A549 (cell line): ENCODE data around the gene FAM131C. TPM values are rescaled to one million over a fixed set of nuclear protein-coding genes. Genes with fewer than 3 reads are reported as not detected.
"Not testable (repeated sequence)": the region's sequence is repeated elsewhere in the genome, so short reads cannot be mapped to it uniquely, and the experiment has no call there.

Experiments used
- ATAC-seq, 2 experiments: fragments of 200-7000 bp in 1 of 2; fragments of >200 bp in 1 of 2; cut with Nextera tagmentation in 1 of 2; cut with Tn5 transposase in 1 of 2; 3 replicates each; pipeline versions ENCODE4 v1.8.0 to v1.9.1; 2018 to 2020; ENCODE audit warnings: mild to moderate bottlenecking in 1 of 2, moderate library complexity in 1 of 2
- CTCF ChIA-PET: fragments of 300-600 bp; sonication (Branson Sonifier 250); formaldehyde crosslinking; extraction: SDS; loops from one replicate; lab custom pipeline; 2021; ENCODE audit warnings: antibody characterized with exemption, inconsistent platforms; lab: Yijun Ruan, JAX
- POLR2A ChIA-PET: fragments of 350-600 bp; formaldehyde crosslinking; extraction: SDS; loops from one replicate; lab custom pipeline; 2021; ENCODE audit warnings: antibody characterized with exemption, inconsistent platforms; lab: Yijun Ruan, JAX
- DNase-seq, 2 experiments: peaks; one replicate each; pipeline versions ENCODE4 v3.0.0 to v3.0.0-alpha.2; 2011 to 2016; ENCODE audit warnings: low read depth in 1 of 2, low spot score in 1 of 2
- FAIRE-seq: peaks from 2 replicates; lab custom pipeline; 2011; peaks lifted over from hg19 to GRCh38; lab: Jason Lieb, UNC
- H3K27ac ChIP-seq, 2 experiments: fragments of >200 bp; sonication (Bioruptor Twin); formaldehyde crosslinking; 3 replicates each; pipeline ENCODE4 v1.5.1; 2016 to 2017
- H3K4me1 ChIP-seq: fragments of >200 bp; sonication (Bioruptor Twin); formaldehyde crosslinking; 3 replicates; pipeline ENCODE4 v1.6.1; 2016
- H3K4me2 ChIP-seq: fragments of >200 bp; sonication (Bioruptor Twin); formaldehyde crosslinking; 3 replicates; pipeline ENCODE4 v1.6.1; 2016
- H3K4me3 ChIP-seq: fragments of >200 bp; sonication (Bioruptor Twin); formaldehyde crosslinking; 3 replicates; pipeline ENCODE4 v1.5.1; 2016
- H3K9me3 ChIP-seq: fragments of >200 bp; sonication (Bioruptor Twin); formaldehyde crosslinking; 3 replicates; pipeline ENCODE4 v1.6.1; 2016
- BHLHE40 ChIP-seq: IDR thresholded peaks from 2 replicates; pipeline ENCODE4 v1.6.1; 2012; ENCODE audit warnings: low read depth, low read length, inconsistent platforms
- CBX8 ChIP-seq: fragments of 200-600 bp; sonication (generic); IDR thresholded peaks from 2 replicates; pipeline ENCODE4 v1.6.1; 2016
- CHD2 ChIP-seq: fragments of 150-350 bp; IDR thresholded peaks from 2 replicates; pipeline ENCODE4 v1.6.1; 2014; ENCODE audit warnings: low read length; ENCODE audit not compliant: partially characterized antibody
- ELK1 ChIP-seq: fragments of 150-350 bp; IDR thresholded peaks from 2 replicates; pipeline ENCODE4 v1.6.1; 2014; ENCODE audit warnings: low read depth, mild to moderate bottlenecking, low read length
- EP300 ChIP-seq, 2 experiments: fragments of >200 bp; sonication (Bioruptor Twin); formaldehyde crosslinking; IDR thresholded peaks; 2 replicates in 1 of 2; 3 replicates in 1 of 2; pipeline ENCODE4 v1.6.1; 2016 to 2017
- ESRRA ChIP-seq: fragments of 150-350 bp; IDR thresholded peaks from 2 replicates; pipeline ENCODE4 v1.6.1; 2014; ENCODE audit warnings: mild to moderate bottlenecking, low read length, borderline replicate concordance
- FOSB ChIP-seq: fragments of 250-450 bp; sonication (Bioruptor Pico); IDR thresholded peaks from 2 replicates; pipeline ENCODE4 v1.5.0; 2020; ENCODE audit warnings: mild to moderate bottlenecking, moderate library complexity
- FOXS1 ChIP-seq: fragments of 250-450 bp; sonication (Bioruptor Pico); IDR thresholded peaks from 2 replicates; pipeline ENCODE4 v1.5.0; 2020; ENCODE audit warnings: mild to moderate bottlenecking, moderate library complexity
- GATA3 ChIP-seq: IDR thresholded peaks from 2 replicates; pipeline ENCODE4 v1.6.1; 2012; ENCODE audit warnings: borderline replicate concordance
- HDAC2 ChIP-seq: fragments of 200-600 bp; sonication (generic); IDR thresholded peaks from 2 replicates; pipeline ENCODE4 v1.6.1; 2016
- HOXA7 ChIP-seq: fragments of 250-450 bp; sonication (Bioruptor Pico); IDR thresholded peaks from 2 replicates; pipeline ENCODE4 v1.5.0; 2020; ENCODE audit warnings: mild to moderate bottlenecking, moderate library complexity
- HOXB13 ChIP-seq: fragments of 250-450 bp; sonication (Bioruptor Pico); IDR thresholded peaks from 2 replicates; pipeline ENCODE4 v1.5.0; 2020; ENCODE audit warnings: low read depth, mild to moderate bottlenecking, moderate library complexity
- HOXB5 ChIP-seq: fragments of 250-450 bp; sonication (Bioruptor Pico); IDR thresholded peaks from 2 replicates; pipeline ENCODE4 v1.5.0; 2020; ENCODE audit warnings: mild to moderate bottlenecking, moderate library complexity
- KDM1A ChIP-seq: fragments of 200-600 bp; sonication (generic); IDR thresholded peaks from 2 replicates; pipeline ENCODE4 v1.6.1; 2016; ENCODE audit warnings: low read depth, mild to moderate bottlenecking
- KDM5A ChIP-seq: fragments of 200-600 bp; sonication (generic); IDR thresholded peaks from 2 replicates; pipeline ENCODE4 v1.6.1; 2016; ENCODE audit warnings: antibody characterized with exemption, mild to moderate bottlenecking
- MAFK ChIP-seq: fragments of 450-650 bp; IDR thresholded peaks from 2 replicates; pipeline ENCODE4 v1.6.1; 2014; ENCODE audit not compliant: partially characterized antibody
- MAZ ChIP-seq: fragments of 150-350 bp; IDR thresholded peaks from 2 replicates; pipeline ENCODE4 v1.6.1; 2014; ENCODE audit warnings: antibody characterized with exemption, low read depth, low read length, borderline replicate concordance
- MYC ChIP-seq: IDR thresholded peaks from 2 replicates; pipeline ENCODE4 v1.6.1; 2012; ENCODE audit warnings: mild to moderate bottlenecking, inconsistent platforms, low read length, improper control_type of control experiment, borderline replicate concordance
- NFE2L2 ChIP-seq: fragments of 150-350 bp; conservative IDR thresholded peaks from 2 replicates; pipeline ENCODE4 v1.6.1; 2014; ENCODE audit warnings: low read length
- NPAS2 ChIP-seq: fragments of 250-450 bp; sonication (Bioruptor Pico); IDR thresholded peaks from 2 replicates; pipeline ENCODE4 v1.8.0; 2022; ENCODE audit warnings: mild to moderate bottlenecking, moderate library complexity, borderline replicate concordance
- POLR2A ChIP-seq: IDR thresholded peaks from 2 replicates; pipeline ENCODE4 v1.6.1; 2012; ENCODE audit warnings: mild to moderate bottlenecking, low read length
- RAD21 ChIP-seq, 2 experiments: fragments of >200 bp in 1 of 2; sonication (Bioruptor Twin) in 1 of 2; formaldehyde crosslinking in 1 of 2; IDR thresholded peaks in 1 of 2; conservative IDR thresholded peaks in 1 of 2; 2 replicates in 1 of 2; 3 replicates in 1 of 2; pipeline ENCODE4 v1.6.1; 2012 to 2018; ENCODE audit warnings: inconsistent platforms in 1 of 2
- RARB ChIP-seq: fragments of 250-450 bp; sonication (Bioruptor Pico); IDR thresholded peaks from 2 replicates; pipeline ENCODE4 v1.8.0; 2021; ENCODE audit warnings: mild to moderate bottlenecking, moderate library complexity
- RCOR1 ChIP-seq: fragments of 150-350 bp; IDR thresholded peaks from 2 replicates; pipeline ENCODE4 v1.6.1; 2014; ENCODE audit warnings: antibody characterized with exemption, low read length, low read depth
- RFX5 ChIP-seq: fragments of 450-650 bp; IDR thresholded peaks from 2 replicates; pipeline ENCODE4 v1.7.1; 2014; ENCODE audit warnings: antibody characterized with exemption, mild to moderate bottlenecking, moderate library complexity
- SREBF2 ChIP-seq: fragments of 450-650 bp; IDR thresholded peaks from 2 replicates; pipeline ENCODE4 v1.6.1; 2014; ENCODE audit warnings: mild to moderate bottlenecking, moderate library complexity
- TFCP2L1 ChIP-seq: fragments of 250-450 bp; sonication (Bioruptor Pico); IDR thresholded peaks from 2 replicates; pipeline ENCODE4 v1.5.0; 2021; ENCODE audit warnings: mild to moderate bottlenecking
- TP53 ChIP-seq: fragments of 250-450 bp; sonication (Bioruptor Pico); IDR thresholded peaks from 2 replicates; pipeline ENCODE4 v1.5.0; 2021; ENCODE audit warnings: mild to moderate bottlenecking, moderate library complexity
- USF2 ChIP-seq: fragments of 450-650 bp; IDR thresholded peaks from 2 replicates; pipeline ENCODE4 v1.6.1; 2014; ENCODE audit warnings: antibody characterized with exemption
- ZC3H11A ChIP-seq: fragments of 450-650 bp; IDR thresholded peaks from 2 replicates; pipeline ENCODE4 v1.6.1; 2014; ENCODE audit warnings: antibody characterized with exemption, mild to moderate bottlenecking
- ZFP36 ChIP-seq: fragments of 450-650 bp; IDR thresholded peaks from 2 replicates; pipeline ENCODE4 v1.6.1; 2014; ENCODE audit warnings: borderline replicate concordance; ENCODE audit not compliant: partially characterized antibody
- ZNF302 ChIP-seq: fragments of 250-450 bp; sonication (Bioruptor Pico); IDR thresholded peaks from 2 replicates; pipeline ENCODE4 v1.9.0; 2021; ENCODE audit warnings: inconsistent platforms, mild to moderate bottlenecking, moderate library complexity
- WGBS: methylation state at CpG from one replicate; pipeline ENCODE4 v1.1.6; 2017; ENCODE audit errors: missing lambda C conversion rate; 5-methylcytosine and 5-hydroxymethylcytosine counted together
- polyA plus RNA-seq, 4 experiments: library from polyadenylated mRNA; depleted of rRNA in 3 of 4; stranded (reverse); fragments of >200 nt; fragmentation: RNase III in 1 of 4; extraction: RNeasy Plus Mini Kit Qiagen cat#74134 plus additional on column Dnase treatment in 1 of 4; gene quantifications; 2 replicates in 3 of 4; 3 replicates in 1 of 4; pipeline ENCODE4 v1.2.3, GENCODE V29; 2011 to 2017
- TF ChIP-seq, protein P1 (sequence below): fragments of 250-450 bp; sonication (Bioruptor Pico); IDR thresholded peaks from 2 replicates; pipeline ENCODE4 v1.5.0; 2021; ENCODE audit warnings: mild to moderate bottlenecking, moderate library complexity, borderline replicate concordance

FAM131C gene
- polyA plus RNA-seq, 2 of the 4 experiments (the other 2 are of a cell fraction), result 2.3 to 6.7 TPM

DNA sequence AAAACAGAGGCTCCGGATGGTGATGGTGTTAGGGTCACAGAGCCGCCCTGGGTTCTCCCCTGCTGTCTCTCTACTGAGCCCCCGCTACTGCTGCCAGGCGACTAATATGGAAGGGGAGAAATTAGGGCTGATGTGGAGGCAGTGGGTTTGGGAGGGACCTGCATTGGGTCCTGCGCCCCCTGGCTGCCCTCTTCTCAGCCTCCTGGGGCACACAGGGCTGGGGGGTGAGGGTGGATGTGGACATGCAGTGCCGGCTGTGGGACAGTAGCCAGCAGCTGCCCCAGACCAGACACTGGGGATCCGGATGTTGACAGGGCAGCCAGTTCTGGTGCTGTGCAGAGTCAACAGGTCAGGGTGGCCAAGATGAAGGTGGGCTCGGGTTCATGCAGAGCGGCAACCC, 31.4 kb downstream of the FAM131C start:
- Histone ChIP-seq H3K4me2 (no peak overlapping the region), H3K9me3 (no peaks in the 10 kb centered on the region), H3K4me3 (no peak overlapping the region), H3K4me1 (no peaks in the 10 kb centered on the region), H3K27ac (no peak overlapping the region)
- ChIA-PET CTCF (interaction anchor here (1.0 to 1.4 kb wide), 3 partner anchors 10 to 32 kb away, joined by 3 to 5 read pairs (median 4); no protein-coding TSS in a partner anchor), POLR2A (no interaction called here)
- FAIRE-seq (no peak), ATAC-seq (peak in 1 of 2 experiments; percentile 45; a peak in 2 of 6 replicates), DNase-seq (no peak)
- TF ChIP-seq NPAS2 (CRISPR knock-in tag) (no peak), TFCP2L1 (no peak), BHLHE40 (no peak)
- 67% methylated on average over 5 of the region's 9 CpGs for WGBS

DNA sequence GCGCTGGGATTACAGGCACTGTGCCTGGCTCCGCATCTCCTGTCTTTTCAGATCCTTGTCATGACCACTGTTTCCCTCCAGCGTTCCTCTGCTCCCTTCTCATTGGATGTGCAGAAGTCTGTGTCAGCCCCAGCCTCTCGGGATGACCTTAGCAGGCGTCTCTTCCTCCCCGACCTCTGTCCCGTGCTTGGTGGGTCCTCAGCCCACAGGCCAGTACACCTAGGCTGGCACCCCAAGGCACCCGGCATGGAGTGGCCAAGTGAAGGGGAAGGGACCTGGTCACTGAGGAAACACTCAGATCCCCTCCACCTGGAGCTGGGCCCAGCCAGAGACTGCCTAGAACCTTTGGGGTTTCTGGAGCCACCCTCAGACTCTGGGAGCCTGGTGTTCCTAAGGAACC, 32.3 kb downstream of the FAM131C start:
- Histone ChIP-seq H3K4me1 (no peaks in the 10 kb centered on the region), H3K4me2 (no peak overlapping the region), H3K4me3 (no peak overlapping the region), H3K9me3 (no peaks in the 10 kb centered on the region), H3K27ac (no peak overlapping the region)
- no peak for TF ChIP-seq ELK1
- TF ChIP-seq HOXB13 (CRISPR knock-in tag), result no peak
- no peak for TF ChIP-seq HDAC2
- TF ChIP-seq, protein P1, sequence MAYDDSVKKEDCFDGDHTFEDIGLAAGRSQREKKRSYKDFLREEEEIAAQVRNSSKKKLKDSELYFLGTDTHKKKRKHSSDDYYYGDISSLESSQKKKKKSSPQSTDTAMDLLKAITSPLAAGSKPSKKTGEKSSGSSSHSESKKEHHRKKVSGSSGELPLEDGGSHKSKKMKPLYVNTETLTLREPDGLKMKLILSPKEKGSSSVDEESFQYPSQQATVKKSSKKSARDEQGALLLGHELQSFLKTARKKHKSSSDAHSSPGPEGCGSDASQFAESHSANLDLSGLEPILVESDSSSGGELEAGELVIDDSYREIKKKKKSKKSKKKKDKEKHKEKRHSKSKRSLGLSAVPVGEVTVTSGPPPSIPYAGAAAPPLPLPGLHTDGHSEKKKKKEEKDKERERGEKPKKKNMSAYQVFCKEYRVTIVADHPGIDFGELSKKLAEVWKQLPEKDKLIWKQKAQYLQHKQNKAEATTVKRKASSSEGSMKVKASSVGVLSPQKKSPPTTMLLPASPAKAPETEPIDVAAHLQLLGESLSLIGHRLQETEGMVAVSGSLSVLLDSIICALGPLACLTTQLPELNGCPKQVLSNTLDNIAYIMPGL, result no peak
- no peak for TF ChIP-seq KDM1A
- TF ChIP-seq FOSB (CRISPR knock-in tag), result no peak
- TF ChIP-seq POLR2A, result no peak
- no peak for TF ChIP-seq ZNF302 (CRISPR knock-in tag)
- TF ChIP-seq FOXS1 (CRISPR knock-in tag), result no peak
- no peak for TF ChIP-seq MAZ
- TF ChIP-seq KDM5A, result no peak
- TF ChIP-seq USF2, result no peak
- POLR2A ChIA-PET, result no interaction called here
- CTCF ChIA-PET, result interaction anchor here (1.0 to 1.4 kb wide), 5 partner anchors 11 to 31 kb away, joined by 3 to 5 read pairs (median 4); no protein-coding TSS in a partner anchor
- no peak for ATAC-seq
- 54% methylated on average over 8 of the region's 8 CpGs for WGBS
- FAIRE-seq, result no peak
- no peak for DNase-seq

- H3K4me1 ChIP-seq, ATAC-seq, DNase-seq, FAIRE-seq, H3K9me3 ChIP-seq, H3K27ac ChIP-seq, H3K4me3 ChIP-seq, POLR2A ChIA-PET, H3K4me2 ChIP-seq: not testable (repeated sequence)
- no CpG with 5 or more reads among the region's 8 CpGs for WGBS
- CTCF ChIA-PET, result interaction anchor here (1.0 kb wide), 1 partner anchor 16 kb away, joined by 4 read pairs; no protein-coding TSS in a partner anchor
Measured at GRCh38 chr1:16039871-16040270, 33.6 kb downstream of the FAM131C start.

GRCh38 chr1:16038620-16038912, 34.9 kb downstream of the FAM131C start:
- H3K4me3 ChIP-seq, result no peak overlapping the region
- H3K9me3 ChIP-seq, result no peaks in the 10 kb centered on the region
- CTCF ChIA-PET, result interaction anchor here (0.8 to 2.1 kb wide), 2 partner anchors 30 to 39 kb away, joined by 3 to 9 read pairs; no protein-coding TSS in a partner anchor
- DNase-seq (no peak), ATAC-seq (peak in 1 of 2 experiments; percentile 19; a peak in 3 of 6 replicates), FAIRE-seq (no peak)
- no peak overlapping the region for H3K27ac ChIP-seq
- POLR2A ChIA-PET, result no interaction called here
- no peak overlapping the region for H3K4me2 ChIP-seq
- H3K4me1 ChIP-seq, result no peaks in the 10 kb centered on the region
- WGBS, result 77% methylated on average over 2 of the region's 4 CpGs
- TF ChIP-seq ZC3H11A (no peak), CBX8 (no peak), RARB (CRISPR knock-in tag) (no peak), TP53 (CRISPR knock-in tag) (no peak), RFX5 (no peak), MAFK (no peak), ZFP36 (no peak), HOXA7 (CRISPR knock-in tag) (no peak), GATA3 (no peak), RCOR1 (no peak), ESRRA (no peak), NFE2L2 (no peak), SREBF2 (no peak), CHD2 (no peak), MYC (no peak), HOXB5 (CRISPR knock-in tag) (no peak), RAD21 (conservative IDR thresholded peaks at IDR 0.05 in 1 of 2, IDR thresholded peaks at IDR 0.05 in 1 of 2) (no peak), BHLHE40 (no peak), EP300 (IDR thresholded peaks at IDR 0.05) (no peak)
